ENCODE results near the gene GDPD5.

Gene GDPD5

GRCh38 chr11:75469785-75470405, 55.8 kb downstream of the GDPD5 start:
- no peak for DNase-seq

DNA sequence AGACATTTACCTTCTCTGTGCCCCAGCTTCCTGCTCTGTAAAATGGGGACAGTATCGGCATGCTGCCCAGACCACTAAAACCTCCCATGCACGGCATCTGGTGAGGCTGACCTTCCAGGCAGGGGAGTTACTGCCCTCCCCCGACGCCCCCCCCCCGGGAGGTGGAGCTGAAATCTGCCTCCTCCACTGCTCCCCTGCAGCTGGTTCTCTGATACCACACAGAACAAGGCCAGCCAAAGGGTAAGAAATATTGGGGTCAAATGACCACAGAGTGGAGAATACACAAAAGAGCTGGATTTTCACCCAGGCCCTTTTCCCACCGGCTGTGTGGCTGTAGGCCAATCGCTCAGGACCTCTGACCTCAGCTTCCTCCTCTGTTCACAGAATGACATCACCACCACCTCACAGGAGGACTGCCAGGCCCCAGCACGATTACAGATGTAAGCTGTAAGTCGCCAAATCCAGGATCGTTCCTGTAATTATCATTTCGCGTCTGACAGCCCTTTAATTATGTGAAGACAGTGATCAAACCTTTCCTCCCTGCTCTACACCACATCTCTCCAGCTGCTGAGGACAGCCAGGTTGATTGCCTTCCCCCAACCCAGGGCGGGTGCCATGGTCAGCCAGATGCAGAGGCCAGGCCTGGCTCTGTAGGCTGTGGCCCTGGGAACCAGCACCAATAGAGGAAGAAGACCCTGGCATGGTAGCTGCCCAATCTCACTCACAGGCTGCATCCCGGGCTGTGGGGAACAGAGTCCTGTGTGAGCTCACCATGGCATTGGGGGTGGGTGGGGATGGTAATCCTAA, 57.0 kb downstream of the GDPD5 start:
- DNase-seq = no peak

- DNase-seq = no peak
Observed at GRCh38 chr11:75467881-75468280, 57.9 kb downstream of the GDPD5 start.

GRCh38 chr11:75467311-75467710, 58.4 kb downstream of the GDPD5 start:
- no peak for DNase-seq

DNA sequence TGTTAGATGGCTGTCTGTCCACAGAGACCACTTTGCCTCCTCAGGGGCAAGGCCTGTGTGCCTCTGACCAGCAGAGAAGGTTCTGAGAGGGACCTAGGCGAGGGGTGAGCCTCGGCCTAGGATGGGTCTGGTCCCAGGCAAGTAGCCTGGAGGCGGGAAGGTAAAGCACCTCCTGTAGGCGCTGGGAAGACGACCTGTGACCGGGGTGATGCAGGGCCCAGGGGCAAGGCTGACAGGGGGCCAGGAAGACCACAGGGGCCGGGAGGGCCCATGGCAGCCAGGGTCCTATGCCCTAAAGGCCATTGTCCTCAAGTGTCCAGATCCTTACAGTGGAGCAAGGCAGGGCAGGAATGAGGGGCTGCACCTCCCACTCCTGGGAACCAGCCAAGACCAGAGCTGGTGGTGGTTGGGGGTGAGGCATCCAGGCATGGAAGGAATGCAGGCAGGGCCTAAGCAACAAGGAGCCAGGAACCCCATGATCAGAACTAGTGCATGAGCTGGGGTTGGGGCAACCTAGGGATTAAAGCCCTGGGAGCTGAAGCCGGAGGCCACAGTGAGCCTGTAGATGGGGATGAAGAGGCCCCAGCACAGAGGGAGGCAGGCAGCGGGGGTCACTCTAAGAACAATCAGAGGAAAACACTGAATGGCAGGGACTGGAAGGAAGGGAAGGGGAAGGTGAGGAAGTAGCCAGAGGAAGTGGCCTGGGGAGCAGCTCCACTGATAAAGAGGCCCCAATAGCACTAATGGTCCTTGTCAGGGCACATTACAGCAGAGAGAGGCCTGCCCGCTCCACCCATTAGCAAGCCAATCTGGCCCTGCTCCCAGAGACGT, 59.8 kb downstream of the GDPD5 start:
- no peak for DNase-seq

GRCh38 chr11:75463106-75463774, 62.5 kb downstream of the GDPD5 start:
- DNase-seq = no peak

DNA sequence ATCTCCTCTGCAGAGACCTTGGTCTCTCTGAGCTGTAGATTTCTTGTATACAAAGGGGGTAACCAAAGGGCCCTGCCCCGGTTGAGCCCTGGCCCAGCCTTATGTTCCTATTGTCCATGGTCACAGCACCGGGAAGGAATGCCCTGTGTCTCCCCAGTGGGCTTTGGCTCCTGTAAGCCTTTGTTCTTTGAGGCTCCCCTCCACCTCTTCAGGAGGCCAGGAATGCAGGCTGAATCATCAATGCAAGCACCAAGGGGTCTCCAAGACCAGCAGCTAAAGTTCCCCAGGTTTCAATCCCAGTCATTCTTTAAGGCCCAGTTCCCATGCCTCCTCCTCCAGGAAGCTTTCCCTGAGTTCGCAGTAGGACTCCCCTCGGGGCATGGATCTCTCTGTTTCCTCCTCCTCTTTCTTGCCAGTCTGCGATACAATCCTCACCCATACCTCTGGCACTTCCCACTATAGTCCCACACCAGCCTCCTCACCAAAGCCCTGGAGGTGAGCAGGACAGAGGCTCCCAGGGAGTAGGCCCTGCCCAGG, 63.6 kb downstream of the GDPD5 start:
- DNase-seq = no peak

DNA sequence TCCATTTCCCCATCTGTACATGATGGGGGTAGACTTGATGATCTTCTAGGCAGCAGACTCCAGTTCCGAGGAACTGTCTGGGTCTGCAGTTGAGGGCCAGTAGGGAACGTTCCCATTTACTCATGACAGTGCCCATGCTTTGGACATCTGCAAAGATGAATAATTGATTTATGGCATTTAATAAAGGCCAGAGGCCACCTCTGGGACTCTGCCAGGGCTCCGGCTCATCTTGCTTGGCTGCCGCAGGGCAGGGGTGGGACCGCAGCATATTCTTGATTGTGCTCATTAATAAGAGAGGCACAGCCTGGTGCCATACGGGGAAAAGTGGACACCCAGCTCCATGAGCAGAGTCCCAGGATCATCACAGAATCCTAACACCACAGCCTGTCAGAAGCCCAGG, 64.6 kb downstream of the GDPD5 start:
- no peak for DNase-seq

DNA sequence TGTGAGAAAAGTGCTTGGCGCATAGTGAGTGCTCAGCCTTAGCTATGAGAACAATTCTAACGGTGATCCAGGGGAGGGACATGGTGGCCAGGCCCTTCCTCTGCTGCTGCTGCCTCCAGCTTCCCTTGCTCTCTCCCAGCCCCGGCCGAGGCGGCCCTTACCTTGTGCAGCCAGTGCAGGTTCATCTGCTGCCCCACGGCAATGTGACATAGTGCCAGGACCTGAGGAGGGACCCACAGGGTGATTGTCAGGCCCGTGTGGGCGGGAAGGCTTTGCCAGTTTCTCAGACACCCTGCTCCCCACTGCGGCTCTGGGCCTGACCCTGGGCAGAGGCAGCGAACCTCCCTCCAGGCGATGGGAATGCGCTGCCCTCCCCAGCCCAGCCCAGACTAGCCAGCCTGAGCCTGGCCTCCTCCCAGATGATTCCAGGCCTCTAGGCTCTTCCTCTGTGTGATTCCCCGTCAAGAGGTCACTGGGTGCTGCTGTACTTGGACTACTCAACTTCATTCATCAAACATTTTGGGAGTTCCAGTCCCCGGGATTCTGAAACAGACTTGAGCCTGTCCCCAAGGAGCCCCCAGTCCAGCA, 69.1 kb downstream of the GDPD5 start:
- DNase-seq = no peak

- no peak for DNase-seq
Observed at GRCh38 chr11:75454987-75455386, 70.8 kb downstream of the GDPD5 start.

GRCh38 chr11:75453916-75454655, 71.7 kb downstream of the GDPD5 start:
- no peak for DNase-seq

DNA sequence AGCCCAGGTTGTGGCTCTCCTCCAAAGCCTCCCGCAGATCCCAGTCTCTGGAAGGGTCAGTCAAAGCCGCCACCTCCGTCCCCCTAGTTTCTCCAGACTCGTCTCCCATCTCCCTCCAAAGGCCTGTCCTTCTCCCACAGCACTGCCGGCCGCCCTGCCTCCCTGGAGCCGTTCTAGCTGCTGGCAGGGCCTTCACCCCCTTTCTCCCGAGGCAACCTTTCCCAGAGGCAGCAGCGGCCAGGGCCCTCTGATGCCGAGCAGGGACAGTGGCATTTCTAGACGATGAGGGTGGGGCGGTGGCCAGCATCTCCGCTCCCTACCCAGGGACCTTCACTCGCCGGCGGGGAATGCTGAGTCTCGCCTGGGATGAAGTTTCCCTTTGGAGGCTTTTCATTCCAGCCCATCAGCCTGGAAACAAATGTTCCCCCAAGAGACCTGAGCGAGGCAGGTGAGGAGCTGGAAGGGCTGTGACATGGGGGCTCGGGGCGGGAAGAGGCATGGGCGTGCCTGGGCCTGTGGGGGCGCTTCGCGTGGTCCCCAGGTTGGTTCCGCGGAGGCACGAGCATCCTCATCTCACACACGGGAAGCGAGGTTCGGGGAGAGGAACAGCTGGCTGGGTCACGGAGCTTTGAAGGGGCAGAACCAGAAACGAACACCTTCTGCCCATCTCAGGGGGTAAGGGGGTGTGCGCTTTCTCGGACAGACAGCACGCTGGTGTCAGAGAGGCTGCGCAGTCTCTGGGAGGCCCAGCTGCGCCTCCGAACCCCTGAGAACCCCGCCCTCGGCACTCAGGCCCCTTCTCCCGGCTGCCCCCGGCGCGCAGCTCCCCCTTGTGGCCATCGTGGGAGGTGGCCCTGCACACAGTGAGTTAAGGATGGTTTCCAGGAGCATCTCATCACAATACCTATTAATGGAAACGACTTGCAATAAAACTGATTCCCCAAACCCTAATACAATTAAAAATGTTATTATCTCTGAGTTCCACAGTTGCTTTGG, 74.6 kb downstream of the GDPD5 start:
- peak; percentile 65 for DNase-seq

DNA sequence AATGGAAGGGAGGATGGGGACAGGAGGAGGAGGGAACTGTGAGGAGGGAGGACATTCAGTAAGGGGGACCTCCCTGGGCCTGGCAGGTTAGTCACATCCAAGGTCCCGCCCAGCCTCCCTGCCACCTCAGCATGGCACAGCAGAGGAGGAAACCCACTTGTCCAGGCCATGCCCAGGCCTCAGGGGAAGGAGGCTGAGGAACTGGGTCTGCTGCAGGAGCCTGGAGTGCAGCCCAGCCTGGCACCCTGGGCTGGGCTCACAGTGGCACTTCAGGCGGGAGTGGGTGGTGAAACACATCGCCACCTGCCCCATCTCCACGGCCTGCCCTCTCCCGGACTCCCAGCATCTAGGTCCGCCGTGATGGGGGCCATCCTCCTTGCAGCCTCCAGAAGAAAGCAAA, 75.5 kb downstream of the GDPD5 start:
- DNase-seq = no peak

DNA sequence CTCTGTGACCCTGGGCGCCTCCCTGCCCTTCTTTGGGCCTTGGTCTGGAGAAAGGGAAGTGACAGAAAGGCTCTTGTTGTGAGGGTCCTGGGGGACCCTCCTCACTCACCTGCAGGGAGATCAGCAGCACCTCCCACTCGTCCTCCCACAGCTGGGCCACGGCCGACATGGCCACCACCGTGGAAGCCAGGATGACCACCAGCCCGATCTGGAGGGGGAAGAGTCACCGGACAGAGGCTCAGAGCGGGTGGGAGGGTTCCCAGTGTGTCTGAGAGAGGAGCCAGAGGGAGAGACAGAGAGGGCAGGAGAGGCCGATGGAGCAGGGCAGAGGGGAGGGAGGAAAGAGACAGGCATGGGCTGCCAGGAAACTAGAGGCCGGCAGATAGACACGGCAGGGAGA, 76.0 kb downstream of the GDPD5 start:
- no peak for DNase-seq

DNA sequence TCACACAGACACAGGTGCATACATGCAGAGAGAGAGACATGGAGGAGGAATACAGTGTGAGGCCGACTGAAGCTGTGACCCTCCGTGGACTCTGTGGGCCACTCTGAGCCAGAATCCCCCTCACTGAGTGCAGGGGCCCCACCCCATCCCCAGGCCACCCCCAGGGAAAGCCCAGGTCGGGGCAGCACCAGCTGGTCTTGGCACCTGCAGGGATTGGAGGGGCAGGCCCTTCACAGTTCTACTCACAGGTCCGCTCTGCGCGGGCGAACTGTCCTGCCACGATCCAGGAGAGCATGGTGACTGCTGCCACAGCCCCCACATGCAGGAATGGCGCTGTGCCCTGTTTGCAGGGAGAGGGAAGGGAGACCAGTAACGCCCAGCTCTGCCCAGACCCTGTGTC, 76.5 kb downstream of the GDPD5 start:
- DNase-seq = no peak

GRCh38 chr11:75447415-75447814, 78.3 kb downstream of the GDPD5 start:
- DNase-seq = no peak

DNA sequence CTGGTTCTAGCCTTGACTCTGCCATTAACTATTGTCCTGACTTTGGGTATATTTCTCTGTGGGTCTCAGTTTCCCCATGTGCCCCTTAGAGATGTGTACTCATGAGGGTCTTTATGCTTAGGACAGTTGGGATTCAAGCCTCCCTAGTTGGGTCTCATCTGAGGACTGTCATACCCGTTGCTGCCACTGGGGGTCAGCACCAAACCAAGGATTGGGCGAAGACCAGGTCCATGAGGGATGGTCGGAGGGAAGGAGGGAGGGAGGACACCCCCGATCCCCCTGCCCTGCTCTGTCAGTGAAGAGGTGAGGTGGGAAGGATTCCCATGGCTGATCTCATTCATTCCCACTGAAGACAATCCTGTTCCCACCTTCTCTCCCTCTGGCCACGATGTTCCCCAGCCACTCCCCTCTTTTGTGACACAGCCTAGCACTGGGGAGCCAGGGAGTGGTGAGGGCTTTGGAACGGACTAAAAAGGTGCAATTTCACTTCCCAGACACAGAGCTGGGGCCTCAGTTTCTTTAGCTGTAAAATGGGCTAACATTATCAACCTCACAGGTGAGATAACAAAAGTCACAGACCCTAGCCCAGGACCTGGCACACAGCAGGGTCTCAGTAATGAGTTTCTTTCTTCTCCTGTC, 80.3 kb downstream of the GDPD5 start:
- DNase-seq = peak; percentile 80

GRCh38 chr11:75443043-75443442, 82.7 kb downstream of the GDPD5 start:
- no peak for DNase-seq

- no peak for DNase-seq
Observed at GRCh38 chr11:75442161-75442885, 83.4 kb downstream of the GDPD5 start.

All from activated CD4-positive, CD25-positive, alpha-beta regulatory T cell treated with anti-CD3 and anti-CD28 coated beads, Interleukin-2, amount 50 U/mL, for 72 hours (primary cell).